GM18505 (cell line): ENCODE data around the gene NXPE4.
"Not testable (repeated sequence)": the region's sequence is repeated elsewhere in the genome, so short reads cannot be mapped to it uniquely, and the experiment has no call there.

Experiments used
- ATAC-seq: cut with Tn5 transposase; IDR thresholded peaks from one replicate; pipeline ENCODE4 v1.9.1; 2021; ENCODE audit not compliant: unreplicated experiment
- POLR2A ChIP-seq: IDR thresholded peaks from 4 replicates; pipeline ENCODE4 v1.6.1; 2011; ENCODE audit warnings: borderline replicate concordance; ENCODE audit not compliant: insufficient read depth, insufficient read length; ENCODE audit errors: extremely low read depth

Gene NXPE4

DNA sequence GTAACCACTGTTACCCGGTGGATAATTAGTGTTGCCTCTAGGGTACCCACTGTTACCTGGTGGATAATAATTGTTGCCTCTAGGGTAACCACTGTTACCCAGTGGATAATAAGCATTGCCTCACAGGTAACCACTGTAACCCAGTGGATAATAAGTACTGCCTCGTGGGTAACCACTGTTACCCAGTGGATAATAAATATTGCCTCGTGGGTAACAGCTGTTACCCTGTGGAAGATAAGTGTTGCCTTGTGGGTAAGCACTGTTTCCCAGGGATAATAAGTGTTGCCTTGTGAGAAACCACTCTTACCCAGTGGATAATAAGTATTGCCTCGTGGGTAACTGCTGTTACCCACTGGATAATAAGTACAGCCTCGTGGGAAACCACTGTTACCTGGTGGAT, 9.3 kb upstream of the NXPE4 start:
- TF ChIP-seq POLR2A, result no peak

DNA sequence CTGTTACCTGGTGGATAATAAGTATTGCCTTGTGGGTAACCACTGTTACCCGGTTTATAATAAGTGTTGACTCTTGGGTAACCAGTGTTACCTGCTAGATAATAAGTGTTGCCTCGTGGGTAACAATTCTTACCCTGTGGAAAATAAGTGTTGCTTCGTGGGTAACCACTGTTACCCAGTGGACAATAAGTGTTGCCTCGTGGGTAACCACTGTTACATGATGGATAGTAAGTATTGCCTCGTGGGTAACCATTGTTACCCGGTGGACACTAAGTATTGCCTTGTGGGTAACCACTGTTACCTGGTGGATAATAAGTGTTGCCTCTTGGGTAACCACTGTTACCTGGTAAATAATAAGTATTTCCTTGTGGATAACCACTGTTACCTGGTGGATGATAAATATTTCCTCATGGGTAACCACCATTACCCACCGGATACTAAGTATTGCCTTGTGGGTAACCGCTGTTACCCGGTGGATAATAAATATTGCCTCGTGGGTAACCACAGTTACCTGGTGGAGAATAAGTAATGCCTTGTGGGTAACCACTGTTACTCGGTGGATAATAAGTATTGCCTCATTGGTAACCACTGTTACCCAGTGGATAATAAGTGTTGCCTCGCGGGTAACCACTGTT, 8.7 kb upstream of the NXPE4 start:
- ATAC-seq, result no peak

More for the DNA sequence above, 9.3 kb upstream of the NXPE4 start:
- no peak for ATAC-seq

DNA sequence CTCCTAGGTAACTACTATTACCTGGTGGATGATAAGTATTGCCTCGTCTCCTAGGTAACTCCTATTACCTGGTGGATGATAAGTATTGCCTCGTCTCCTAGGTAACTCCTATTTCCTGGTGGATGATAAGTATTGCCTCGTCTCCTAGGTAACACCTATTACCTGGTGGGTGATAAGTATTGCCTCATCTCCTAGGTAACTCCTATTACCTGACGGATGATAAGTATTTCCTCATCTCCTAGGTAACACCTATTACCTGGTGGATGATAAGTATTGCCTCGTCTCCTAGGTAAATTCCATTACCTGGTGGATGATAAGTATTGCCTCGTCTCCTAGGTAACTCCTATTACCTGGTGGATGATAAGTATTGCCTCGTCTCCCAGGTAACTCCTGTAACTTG, 7.6 kb upstream of the NXPE4 start:
- ATAC-seq, result not testable (repeated sequence)

More for the DNA sequence above, 8.7 kb upstream of the NXPE4 start:
- no peak for TF ChIP-seq POLR2A

DNA sequence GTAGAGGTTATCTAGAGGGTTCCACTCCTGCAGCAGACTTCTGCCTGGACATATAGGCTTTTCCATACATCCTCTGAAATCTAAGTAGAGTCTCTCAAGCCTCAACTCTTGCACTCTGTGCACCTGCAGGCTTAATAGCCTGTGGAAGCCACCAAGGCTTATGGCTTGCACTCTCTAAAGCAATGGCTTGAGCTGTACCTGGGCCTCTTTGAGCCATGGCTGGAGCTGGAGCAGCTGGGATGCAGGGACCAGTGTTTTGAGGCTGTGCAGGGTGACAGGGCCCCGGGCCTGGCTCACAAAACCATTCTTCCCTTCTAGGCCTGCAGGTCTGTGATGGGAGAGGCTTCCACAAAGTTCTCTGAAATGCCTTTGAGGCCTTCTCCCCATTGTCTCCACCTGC, 2.9 kb upstream of the NXPE4 start:
- no peak for TF ChIP-seq POLR2A
- no peak for ATAC-seq

DNA sequence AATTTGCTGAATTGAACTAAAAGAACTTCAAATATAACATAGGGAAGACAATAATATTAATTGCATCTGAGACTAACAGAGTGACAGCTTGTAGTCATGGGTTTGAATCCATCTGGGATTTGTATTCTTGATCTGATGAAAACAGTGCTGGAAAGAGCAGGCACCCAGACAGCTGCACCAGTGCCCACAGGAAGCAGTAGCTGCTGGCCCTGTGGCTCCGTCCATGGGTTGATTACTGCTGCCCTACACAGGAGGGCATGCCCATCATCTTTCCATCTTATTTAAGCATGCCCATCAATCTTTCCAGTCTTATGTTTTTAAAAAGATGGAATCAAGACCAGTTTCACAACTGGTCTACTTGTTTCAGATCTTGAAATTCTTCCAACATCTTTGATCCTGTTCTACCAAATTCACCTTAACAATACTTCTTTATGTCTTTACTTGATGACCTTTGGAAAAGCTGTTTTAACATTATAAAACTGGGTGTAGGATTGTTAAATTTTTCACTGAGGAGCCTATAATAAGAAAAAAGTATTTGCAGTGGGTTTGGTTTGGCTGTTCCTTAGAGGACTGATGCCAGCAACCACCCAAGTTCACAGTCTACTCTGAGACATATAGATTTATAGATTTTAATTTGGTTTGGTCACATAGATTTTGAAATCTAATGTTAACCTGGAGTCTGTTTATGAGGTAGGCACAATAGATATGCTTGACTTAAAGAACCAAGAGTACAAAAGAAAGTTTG, 761 bp upstream of the NXPE4 start:
- ATAC-seq, result no peak
- TF ChIP-seq POLR2A, result no peak

DNA sequence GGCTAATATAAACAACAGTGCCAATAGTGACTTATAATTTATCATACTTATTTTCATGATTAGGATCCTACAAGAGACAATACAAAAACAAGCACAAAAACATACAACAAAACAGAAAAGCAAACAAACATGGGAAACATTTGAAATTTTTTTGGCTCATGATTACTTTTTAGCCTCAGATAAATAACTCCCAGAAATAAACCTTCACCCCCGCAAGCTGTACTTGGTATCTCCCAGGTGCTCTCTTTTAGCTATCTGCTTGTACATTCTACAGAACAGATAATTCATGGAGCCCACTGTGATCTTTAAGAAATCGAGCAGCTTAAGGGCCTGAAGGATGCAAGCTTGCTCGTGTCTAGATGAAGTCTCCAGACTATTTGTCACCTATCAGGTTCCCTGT, 883 bp downstream of the NXPE4 start:
- no peak for TF ChIP-seq POLR2A
- no peak for ATAC-seq

DNA sequence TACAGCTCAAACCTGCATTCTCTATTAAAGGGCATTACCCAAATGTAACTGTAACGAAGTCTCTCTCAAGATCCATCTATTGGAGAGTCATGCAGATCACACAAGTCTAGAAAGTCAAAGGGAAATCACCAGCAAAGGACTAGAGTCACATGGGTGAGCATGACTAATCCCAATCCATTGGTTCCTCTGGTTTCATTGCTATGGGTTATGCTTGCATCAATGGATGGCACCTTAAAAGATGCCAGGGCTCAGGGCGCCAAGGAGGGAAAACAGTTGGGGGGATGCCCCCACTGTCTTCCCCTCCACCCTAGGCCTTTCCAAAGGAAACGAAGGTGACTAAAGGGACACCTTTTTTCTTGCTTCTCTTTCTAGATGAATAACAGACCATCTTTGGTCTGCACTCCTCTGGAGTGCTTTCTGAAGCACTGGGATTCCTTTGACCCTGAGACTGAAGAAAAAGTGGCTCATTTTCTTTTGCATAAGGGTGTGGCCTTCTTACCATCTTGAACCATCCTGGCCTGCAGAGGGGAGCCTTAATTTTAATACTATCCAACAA, 8.1 kb downstream of the NXPE4 start:
- ATAC-seq, result no peak
- no peak for TF ChIP-seq POLR2A

DNA sequence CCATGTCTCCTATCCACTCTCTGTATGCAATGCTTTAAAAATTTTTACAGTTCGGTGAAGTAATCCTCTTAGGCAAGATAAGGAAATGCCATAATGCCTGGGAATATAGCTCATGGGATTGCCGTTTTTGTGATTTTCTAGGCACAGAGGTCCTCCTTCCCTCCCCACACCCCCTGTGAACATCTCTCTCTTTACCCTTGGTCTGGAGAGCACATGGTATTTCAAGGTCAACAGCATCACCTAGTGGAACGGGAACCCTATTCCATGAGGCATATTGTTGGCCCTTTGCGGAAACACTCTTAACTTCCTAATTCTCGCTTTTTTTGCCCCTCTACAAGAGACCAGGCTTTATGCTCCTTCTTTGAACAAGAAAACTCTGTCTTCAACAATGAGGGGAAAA, 8.8 kb downstream of the NXPE4 start:
- no peak for TF ChIP-seq POLR2A
- no peak for ATAC-seq

DNA sequence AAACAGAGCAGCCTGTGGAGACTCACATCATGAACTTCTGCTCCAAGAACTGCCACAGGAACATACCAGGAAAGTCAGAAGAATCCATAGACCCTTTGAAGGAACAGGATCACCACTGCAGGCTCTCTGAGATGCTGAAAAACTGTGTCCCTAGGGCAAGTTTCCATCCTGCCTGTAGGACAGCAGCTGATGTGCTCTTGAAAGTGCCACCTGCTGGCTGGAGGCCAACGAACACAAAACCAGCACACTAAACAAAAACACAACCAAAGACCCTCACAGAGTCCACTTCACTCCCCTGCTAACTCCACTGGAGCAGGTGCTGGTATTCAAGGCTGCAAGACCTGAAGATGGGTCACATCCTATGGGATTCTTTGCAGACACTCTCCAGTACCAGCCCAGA, 23.9 kb downstream of the NXPE4 start:
- no peak for ATAC-seq
- no peak for TF ChIP-seq POLR2A

DNA sequence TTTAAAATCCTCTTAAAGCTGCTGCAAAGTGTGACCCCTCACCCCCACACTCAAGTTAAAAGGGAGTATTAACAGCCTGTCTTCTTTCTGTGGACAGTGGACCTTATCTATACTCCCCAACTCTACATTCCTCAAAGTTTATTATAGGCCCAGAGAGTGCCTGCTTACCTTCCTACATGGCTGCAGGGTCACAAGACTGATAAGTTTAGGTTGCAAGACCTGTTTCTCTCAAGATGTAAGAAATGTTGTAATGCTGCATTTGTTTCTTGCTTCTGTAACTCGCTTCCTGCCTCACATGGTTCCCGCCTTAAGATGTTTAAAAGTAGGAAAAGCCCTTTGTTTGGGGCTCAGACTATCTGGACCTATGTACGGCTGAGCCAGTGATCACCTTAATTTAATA, 25.8 kb downstream of the NXPE4 start:
- no peak for TF ChIP-seq POLR2A
- ATAC-seq, result no peak

DNA sequence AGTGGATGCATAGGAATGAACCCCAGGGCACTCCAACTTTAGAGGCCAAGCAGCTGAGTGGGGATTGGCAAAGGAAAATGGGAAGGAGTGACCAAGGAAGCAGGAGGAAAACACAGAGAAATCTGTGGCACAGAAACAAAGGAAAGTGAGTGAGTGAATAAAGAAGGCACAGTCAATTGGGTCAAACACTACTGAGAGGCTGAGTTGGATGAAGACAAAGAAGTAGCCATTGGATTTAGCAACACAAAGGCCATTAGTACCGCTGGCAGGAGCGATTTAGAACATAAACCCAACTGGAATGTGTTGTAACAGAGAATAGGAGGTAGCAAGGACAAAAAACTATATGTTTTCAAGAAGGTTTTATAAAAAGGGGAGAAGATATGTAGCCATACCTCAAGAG, 29.3 kb downstream of the NXPE4 start:
- TF ChIP-seq POLR2A, result no peak
- no peak for ATAC-seq

- ATAC-seq, result no peak
- no peak for TF ChIP-seq POLR2A
These were observed 30.8 kb downstream of the NXPE4 start for GRCh38 chr11:114564831-114565230.

DNA sequence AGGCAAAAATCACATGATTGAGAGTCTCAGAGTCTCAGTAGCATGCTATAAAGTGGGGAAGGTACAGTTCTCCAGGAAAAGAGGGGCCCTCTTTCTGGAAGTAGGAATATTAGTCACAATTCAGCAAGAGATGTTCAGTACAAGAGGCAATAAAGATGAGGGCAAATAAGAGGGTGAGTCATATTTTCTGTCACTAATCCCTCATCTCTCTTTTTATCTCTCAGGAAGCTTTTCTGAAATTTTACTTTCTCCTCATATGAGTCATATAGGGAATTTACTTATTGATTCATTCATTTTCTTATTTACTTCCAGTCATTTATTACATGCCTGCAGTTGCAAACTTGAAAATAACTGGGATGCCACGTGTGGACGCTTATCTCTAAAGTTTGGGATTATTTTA, 32.5 kb downstream of the NXPE4 start:
- no peak for TF ChIP-seq POLR2A
- no peak for ATAC-seq
